Mesendoderm (in vitro differentiated cells): ENCODE data around the gene TNFSF18.

Experiments
- DNase-seq: peaks from one replicate; pipeline ENCODE4 v3.0.0; 2013
- H2AK5ac ChIP-seq: 2 replicates; pipeline ENCODE4 v1.6.1; 2013; ENCODE audit warnings: low read length, inconsistent platforms
- H2BK120ac ChIP-seq: 2 replicates; pipeline ENCODE4 v1.6.1; 2013; ENCODE audit warnings: low read depth, mild to moderate bottlenecking, low read length, moderate library complexity, mixed read lengths
- H2BK15ac ChIP-seq: replicated peaks from 2 replicates; pipeline ENCODE4 v1.6.1; 2013; ENCODE audit warnings: low read depth, mild to moderate bottlenecking, moderate library complexity
- H2BK5ac ChIP-seq: 2 replicates; pipeline ENCODE4 v1.6.1; 2013; ENCODE audit warnings: low read length, inconsistent platforms
- H3K18ac ChIP-seq: 2 replicates; pipeline ENCODE4 v1.6.1; 2013; ENCODE audit warnings: mild to moderate bottlenecking, low read length, mixed read lengths
- H3K23ac ChIP-seq: one replicate; pipeline ENCODE4 v1.6.1; 2013; ENCODE audit warnings: low read length
- H3K27ac ChIP-seq: 2 replicates; pipeline ENCODE4 v1.5.1; 2013; ENCODE audit warnings: low read depth, mild to moderate bottlenecking, inconsistent platforms, low read length, moderate library complexity
- H3K27me3 ChIP-seq: 2 replicates; pipeline ENCODE4 v1.6.1; 2013; ENCODE audit warnings: low read length, control low read depth, mild to moderate bottlenecking, inconsistent platforms; ENCODE audit not compliant: insufficient read depth, poor library complexity
- H3K36me3 ChIP-seq: 2 replicates; pipeline ENCODE4 v1.6.1; 2013; ENCODE audit warnings: low read length, inconsistent platforms; ENCODE audit not compliant: control insufficient read depth, insufficient read depth
- H3K4ac ChIP-seq: one replicate; pipeline ENCODE4 v1.6.1; 2013; ENCODE audit warnings: low read depth, mild to moderate bottlenecking, low read length, moderate library complexity
- H3K4me1 ChIP-seq: 2 replicates; pipeline ENCODE4 v1.6.1; 2013; ENCODE audit warnings: low read depth, low read length, inconsistent platforms; ENCODE audit not compliant: control insufficient read depth
- H3K4me2 ChIP-seq: 2 replicates; pipeline ENCODE4 v1.6.1; 2013; ENCODE audit warnings: low read length
- H3K4me3 ChIP-seq: 2 replicates; pipeline ENCODE4 v1.5.1; 2013; ENCODE audit warnings: mild to moderate bottlenecking, low read length
- H3K56ac ChIP-seq: one replicate; pipeline ENCODE4 v1.6.1; 2013; ENCODE audit warnings: low read length
- H3K79me1 ChIP-seq: 2 replicates; pipeline ENCODE4 v1.6.1; 2013; ENCODE audit warnings: low read length, inconsistent platforms
- H3K79me2 ChIP-seq: 2 replicates; pipeline ENCODE4 v1.6.1; 2013; ENCODE audit warnings: mild to moderate bottlenecking, low read length; ENCODE audit not compliant: control insufficient read depth, insufficient read depth
- H3K9ac ChIP-seq: 2 replicates; pipeline ENCODE4 v1.6.1; 2013; ENCODE audit warnings: low read length, inconsistent platforms
- H4K5ac ChIP-seq: one replicate; pipeline ENCODE4 v1.6.1; 2013; ENCODE audit warnings: low read length
- H4K8ac ChIP-seq: one replicate; pipeline ENCODE4 v1.6.1; 2013; ENCODE audit warnings: low read depth, mild to moderate bottlenecking, control low read depth, low read length, moderate library complexity
- WGBS: extraction: QIAGEN DNeasy Blood & Tissue Kit; methylation state at CpG from one replicate; pipeline ENCODE4 v1.1.7; 2013; ENCODE audit warnings: low lambda C conversion rate, missing lambda C conversion rate; ENCODE audit not compliant: insufficient coverage; ENCODE audit errors: extremely low coverage; 5-methylcytosine and 5-hydroxymethylcytosine counted together

Gene TNFSF18

GRCh38 chr1:173024543-173024942, 26.2 kb downstream of the TNFSF18 start:
- Histone ChIP-seq H3K23ac (no peak overlapping the region), H2BK5ac (no peak overlapping the region), H2AK5ac (no peak overlapping the region), H3K4me2 (no peak overlapping the region), H3K18ac (no peak overlapping the region), H2BK120ac (no peak overlapping the region), H3K4me1 (no peaks in the 10 kb centered on the region), H3K56ac (no peak overlapping the region), H3K27me3 (no peaks in the 10 kb centered on the region), H3K4ac (no peak overlapping the region), H4K8ac (no peak overlapping the region), H3K27ac (no peak overlapping the region), H3K79me1 (no peaks in the 10 kb centered on the region), H3K79me2 (no peaks in the 10 kb centered on the region), H2BK15ac (no peak overlapping the region), H4K5ac (no peak overlapping the region), H3K9ac (no peak overlapping the region), H3K36me3 (no peaks in the 10 kb centered on the region), H3K4me3 (no peak overlapping the region)
- no peak for DNase-seq
- no CpG with 5 or more reads among the region's 1 CpG for WGBS

DNA sequence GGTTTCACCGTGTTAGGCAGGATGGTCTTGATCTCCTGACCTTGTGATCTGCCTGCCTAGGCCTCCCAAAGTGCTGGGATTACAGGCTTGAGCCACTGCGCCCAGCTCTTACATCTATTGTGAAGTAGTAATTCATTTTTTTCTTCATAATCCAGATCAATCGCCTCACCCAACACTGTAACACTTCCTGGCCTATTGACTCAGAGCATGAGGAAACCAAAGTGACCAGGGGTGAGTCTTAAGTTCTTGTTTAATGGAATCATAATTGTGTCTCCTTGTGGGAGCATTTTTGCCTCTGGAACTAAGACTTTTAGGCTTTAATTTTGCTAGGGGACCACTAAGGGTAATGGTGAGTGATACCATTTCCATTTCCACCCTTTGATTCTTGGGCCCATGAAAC, 27.4 kb downstream of the TNFSF18 start:
- no peak overlapping the region for H3K9ac ChIP-seq
- H3K4ac ChIP-seq: no peak overlapping the region
- no peak overlapping the region for H3K27ac ChIP-seq
- no peaks in the 10 kb centered on the region for H3K79me1 ChIP-seq
- no peaks in the 10 kb centered on the region for H3K27me3 ChIP-seq
- H3K4me2 ChIP-seq: no peak overlapping the region
- H3K36me3 ChIP-seq: no peaks in the 10 kb centered on the region
- no peak overlapping the region for H3K4me3 ChIP-seq
- no peaks in the 10 kb centered on the region for H3K79me2 ChIP-seq
- DNase-seq: no peak
- no CpG with 5 or more reads among the region's 3 CpGs for WGBS
- H2AK5ac ChIP-seq: no peak overlapping the region
- H3K56ac ChIP-seq: no peak overlapping the region
- no peak overlapping the region for H2BK120ac ChIP-seq
- H4K5ac ChIP-seq: no peak overlapping the region
- H3K18ac ChIP-seq: no peak overlapping the region
- H3K4me1 ChIP-seq: no peaks in the 10 kb centered on the region
- no peak overlapping the region for H4K8ac ChIP-seq
- H3K23ac ChIP-seq: no peak overlapping the region
- no peak overlapping the region for H2BK15ac ChIP-seq
- H2BK5ac ChIP-seq: no peak overlapping the region

DNA sequence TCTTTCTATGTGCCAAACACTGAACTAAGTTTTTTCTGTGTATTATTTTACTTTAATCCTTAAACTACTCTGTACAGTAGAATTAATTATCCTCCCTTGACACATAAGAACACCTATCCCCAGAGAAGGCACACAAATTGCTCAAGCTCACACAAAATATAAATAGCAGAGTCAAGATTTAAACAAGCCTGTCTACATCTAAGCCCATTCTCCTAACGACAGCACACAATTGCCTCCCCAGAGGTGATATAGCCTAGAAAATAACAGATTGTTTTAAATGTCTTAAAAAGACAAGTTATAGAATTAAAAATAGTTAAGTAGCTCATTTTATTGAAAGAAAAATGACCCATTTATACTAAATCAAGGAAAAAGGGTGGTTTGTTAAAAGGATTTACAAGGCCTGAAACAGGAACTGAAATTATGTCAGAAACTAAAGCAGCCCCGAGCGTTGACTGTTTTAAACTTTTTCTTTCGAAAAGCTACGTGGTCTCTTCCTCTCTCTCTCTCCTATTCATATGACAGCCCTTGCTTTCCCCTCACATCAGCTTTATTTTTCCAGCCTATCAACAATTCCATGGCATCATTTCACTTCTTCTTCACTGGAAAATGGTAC, 30.5 kb downstream of the TNFSF18 start:
- H2AK5ac ChIP-seq: no peak overlapping the region
- no peak overlapping the region for H4K8ac ChIP-seq
- no peak overlapping the region for H3K4me2 ChIP-seq
- H3K4me1 ChIP-seq: no peaks in the 10 kb centered on the region
- no peak overlapping the region for H3K23ac ChIP-seq
- no peak overlapping the region for H3K56ac ChIP-seq
- H3K36me3 ChIP-seq: no peaks in the 10 kb centered on the region
- H3K27ac ChIP-seq: no peak overlapping the region
- H3K27me3 ChIP-seq: no peaks in the 10 kb centered on the region
- WGBS: no CpG with 5 or more reads among the region's 5 CpGs
- H3K4ac ChIP-seq: no peak overlapping the region
- H2BK15ac ChIP-seq: no peak overlapping the region
- H3K79me1 ChIP-seq: no peaks in the 10 kb centered on the region
- no peak overlapping the region for H3K4me3 ChIP-seq
- H3K18ac ChIP-seq: no peak overlapping the region
- H3K9ac ChIP-seq: no peak overlapping the region
- DNase-seq: no peak
- no peak overlapping the region for H4K5ac ChIP-seq
- no peak overlapping the region for H2BK5ac ChIP-seq
- H3K79me2 ChIP-seq: no peaks in the 10 kb centered on the region
- H2BK120ac ChIP-seq: no peak overlapping the region

GRCh38 chr1:173017792-173018191, 32.9 kb downstream of the TNFSF18 start:
- no peak overlapping the region for H3K18ac ChIP-seq
- H2BK5ac ChIP-seq: no peak overlapping the region
- H2BK120ac ChIP-seq: no peak overlapping the region
- H3K56ac ChIP-seq: no peak overlapping the region
- no peaks in the 10 kb centered on the region for H3K36me3 ChIP-seq
- H2AK5ac ChIP-seq: no peak overlapping the region
- H3K4me1 ChIP-seq: no peaks in the 10 kb centered on the region
- H3K4me3 ChIP-seq: no peak overlapping the region
- no peak overlapping the region for H4K5ac ChIP-seq
- H3K79me2 ChIP-seq: no peaks in the 10 kb centered on the region
- no peak overlapping the region for H3K4me2 ChIP-seq
- H3K9ac ChIP-seq: no peak overlapping the region
- no peak overlapping the region for H3K4ac ChIP-seq
- no peak overlapping the region for H4K8ac ChIP-seq
- WGBS: no CpG with 5 or more reads among the region's 4 CpGs
- no peak overlapping the region for H3K27ac ChIP-seq
- no peak overlapping the region for H3K23ac ChIP-seq
- H3K79me1 ChIP-seq: no peaks in the 10 kb centered on the region
- H3K27me3 ChIP-seq: no peaks in the 10 kb centered on the region
- no peak overlapping the region for H2BK15ac ChIP-seq
- DNase-seq: no peak

DNA sequence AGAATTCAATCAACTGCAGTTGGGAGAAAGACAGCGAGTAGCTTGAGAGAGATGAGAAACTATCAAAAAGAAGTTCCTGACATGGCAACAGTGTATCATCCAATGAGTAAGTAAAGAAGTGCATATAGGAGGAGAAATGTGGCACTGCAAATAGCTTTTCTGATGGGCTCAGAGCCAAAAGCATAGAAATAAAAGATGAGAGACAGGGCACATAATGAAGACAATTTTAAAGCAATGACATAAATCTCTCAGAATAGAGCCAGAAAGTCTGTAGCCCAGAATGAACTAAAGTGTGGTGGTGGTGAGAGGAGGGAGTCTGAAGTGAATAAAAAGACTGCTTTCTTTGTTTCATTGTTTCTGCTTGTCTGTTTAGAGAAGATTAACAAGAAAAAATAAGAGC, 34.3 kb downstream of the TNFSF18 start:
- Histone ChIP-seq H3K4me3 (no peak overlapping the region), H3K4me2 (no peak overlapping the region), H4K5ac (no peak overlapping the region), H2BK5ac (no peak overlapping the region), H3K36me3 (no peaks in the 10 kb centered on the region), H3K56ac (no peak overlapping the region), H2AK5ac (no peak overlapping the region), H2BK15ac (no peak overlapping the region), H3K79me1 (no peaks in the 10 kb centered on the region), H3K23ac (no peak overlapping the region), H3K27me3 (no peaks in the 10 kb centered on the region), H3K4me1 (no peaks in the 10 kb centered on the region), H3K27ac (no peak overlapping the region), H4K8ac (no peak overlapping the region), H3K79me2 (no peaks in the 10 kb centered on the region), H2BK120ac (no peak overlapping the region), H3K18ac (no peak overlapping the region), H3K4ac (no peak overlapping the region), H3K9ac (no peak overlapping the region)
- no CpG with 5 or more reads among the region's 1 CpG for whole genome bisulfite sequencing
- DNase-seq: no peak

GRCh38 chr1:173015629-173016028, 35.1 kb downstream of the TNFSF18 start:
- DNase-seq: no peak
- H3K4me1 ChIP-seq: no peaks in the 10 kb centered on the region
- H3K27ac ChIP-seq: no peak overlapping the region
- no peaks in the 10 kb centered on the region for H3K36me3 ChIP-seq
- H3K56ac ChIP-seq: no peak overlapping the region
- H3K23ac ChIP-seq: no peak overlapping the region
- no peak overlapping the region for H2BK5ac ChIP-seq
- no peaks in the 10 kb centered on the region for H3K79me2 ChIP-seq
- no peak overlapping the region for H4K5ac ChIP-seq
- no peak overlapping the region for H2BK15ac ChIP-seq
- H2AK5ac ChIP-seq: no peak overlapping the region
- no CpG with 5 or more reads among the region's 1 CpG for WGBS
- no peak overlapping the region for H3K4me3 ChIP-seq
- no peak overlapping the region for H3K4ac ChIP-seq
- no peaks in the 10 kb centered on the region for H3K79me1 ChIP-seq
- H3K18ac ChIP-seq: no peak overlapping the region
- H3K4me2 ChIP-seq: no peak overlapping the region
- H2BK120ac ChIP-seq: no peak overlapping the region
- H3K27me3 ChIP-seq: no peaks in the 10 kb centered on the region
- no peak overlapping the region for H4K8ac ChIP-seq
- H3K9ac ChIP-seq: no peak overlapping the region
